ENCODE data around the gene ADAR. TPM values are rescaled to one million over a fixed set of nuclear protein-coding genes. Genes with fewer than 3 reads are reported as not detected.
"Not testable (repeated sequence)": the region's sequence is repeated elsewhere in the genome, so short reads cannot be mapped to it uniquely, and the experiment has no call there.

The ADAR gene
- 100 to 1,000 TPM in 2 of 3 donors, 10 to 100 TPM in 1; 71.4 to 115 (median 104) TPM for total RNA-seq

- DNase-seq (ENCODE audit: low spot score in 2 of 2), result peak; percentile 89 to 92
- Histone ChIP-seq H3K27ac (peak within 1 kb of the TSS; percentile 95 to 98), H3K36me3 (no peaks in the 10 kb centered on the region), H3K9me3 (no peaks in the 10 kb centered on the region), H3K27me3 (no peaks in the 10 kb centered on the region), H3K4me1 (peaks cover 3 to 6% of the 10 kb centered on the region in 2 donors), H3K4me3 (peak within 1 kb of the TSS; percentile 78 to 96 (median 94))
- TF ChIP-seq POLR2A (IDR thresholded peaks at IDR 0.05), result peak; percentile 38
- peak; percentile 26 to 88 (median 73) for TF ChIP-seq POLR2AphosphoS5 (IDR thresholded peaks at IDR 0.05)
- no peak for TF ChIP-seq CTCF (IDR thresholded peaks at IDR 0.05)
- intact Hi-C loops (cut with DNase I; ENCODE audit: low total_unique reads), result no loop called here
Observed at GRCh38 chr1:154607609-154608396, at the start of gene ADAR. TSS of gene ADAR (minus strand) at chr1:154608186. CDS start at chr1:154608006, 180 bp downstream.

GRCh38 chr1:154657556-154657955, 49.6 kb upstream of the ADAR start:
- Histone ChIP-seq H3K27ac (no peak overlapping the region), H3K27me3 (no peaks in the 10 kb centered on the region), H3K36me3 (no peaks in the 10 kb centered on the region), H3K4me1 (no peaks in the 10 kb centered on the region), H3K4me3 (no peak overlapping the region), H3K9me3 (no peaks in the 10 kb centered on the region)
- TF ChIP-seq POLR2A (IDR thresholded peaks at IDR 0.05) (no peak), CTCF (IDR thresholded peaks at IDR 0.05) (no peak)
- no peak for DNase-seq (ENCODE audit: low spot score in 2 of 2)
- intact Hi-C loops (cut with DNase I; ENCODE audit: low total_unique reads), result no loop called here

GRCh38 chr1:154652893-154653292, 44.9 kb upstream of the ADAR start:
- intact Hi-C loops (cut with DNase I; ENCODE audit: low total_unique reads), result no loop called here
- no peak overlapping the region for H3K4me3 ChIP-seq
- no peak for DNase-seq (ENCODE audit: low spot score in 2 of 2)
- no peaks in the 10 kb centered on the region for H3K9me3 ChIP-seq
- H3K4me1 ChIP-seq, result no peaks in the 10 kb centered on the region
- no peaks in the 10 kb centered on the region for H3K36me3 ChIP-seq
- H3K27me3 ChIP-seq, result no peaks in the 10 kb centered on the region
- H3K27ac ChIP-seq, result no peak overlapping the region
- no peak for TF ChIP-seq CTCF (IDR thresholded peaks at IDR 0.05)
- no peak for TF ChIP-seq POLR2A (IDR thresholded peaks at IDR 0.05)
- TF ChIP-seq POLR2AphosphoS5 (IDR thresholded peaks at IDR 0.05), result no peak

- H3K27me3 ChIP-seq; H3K9me3 ChIP-seq; H3K27ac ChIP-seq; H3K36me3 ChIP-seq; DNase-seq (ENCODE audit: low spot score in 2 of 2); H3K4me3 ChIP-seq; H3K4me1 ChIP-seq; intact Hi-C loops (cut with DNase I; ENCODE audit: low total_unique reads): not testable (repeated sequence)
Observed at GRCh38 chr1:154644724-154645123, 36.7 kb upstream of the ADAR start.

GRCh38 chr1:154641534-154641933, 33.5 kb upstream of the ADAR start:
- no peak for DNase-seq (ENCODE audit: low spot score in 2 of 2)
- intact Hi-C loops (cut with DNase I; ENCODE audit: low total_unique reads), result no loop called here
- no peaks in the 10 kb centered on the region for H3K36me3 ChIP-seq
- H3K27ac ChIP-seq, result no peak overlapping the region
- no peaks in the 10 kb centered on the region for H3K27me3 ChIP-seq
- H3K9me3 ChIP-seq, result no peaks in the 10 kb centered on the region
- no peak for TF ChIP-seq CTCF (IDR thresholded peaks at IDR 0.05)
- TF ChIP-seq POLR2A (IDR thresholded peaks at IDR 0.05), result no peak
- TF ChIP-seq POLR2AphosphoS5 (IDR thresholded peaks at IDR 0.05), result no peak
- H3K4me3 ChIP-seq, result no peak overlapping the region
- no peaks in the 10 kb centered on the region for H3K4me1 ChIP-seq

Data from breast epithelium (tissue), 4 donors.